CD4-positive, alpha-beta T cell (primary cell): ENCODE results near the gene SLIT1. TPM values are rescaled to one million over a fixed set of nuclear protein-coding genes. Genes with fewer than 3 reads are reported as not detected.

Experiments
- ATAC-seq: fragments of 200-7000 bp; cut with Tn5 transposase; one replicate; pipeline ENCODE4 v1.10.0; 2022; ENCODE audit warnings: mild to moderate bottlenecking; ENCODE audit not compliant: poor library complexity
- CTCF ChIA-PET: fragments of 350-600 bp; sonication (Branson Sonifier 250); formaldehyde crosslinking; loops from one replicate; lab custom pipeline; 2021; ENCODE audit warnings: antibody characterized with exemption, inconsistent platforms; lab: Charles Lee
- POLR2A ChIA-PET: fragments of 350-600 bp; sonication (Branson Sonifier 250); formaldehyde crosslinking; loops from one replicate; lab custom pipeline; 2021; ENCODE audit warnings: antibody characterized with exemption, inconsistent platforms; lab: Charles Lee
- DNase-seq, 14 experiments: peaks; one replicate each; pipeline ENCODE4 v3.0.0-alpha.2; 2013 to 2020; ENCODE audit warnings: mixed read lengths in 2 of 14
- H3K27ac ChIP-seq, 2 donors: one replicate each; pipeline versions ENCODE4 v1.5.1 to v1.7.0; 2013; ENCODE audit warnings: low read length in 2 of 2, low read depth in 1 of 2, mild to moderate bottlenecking in 1 of 2
- H3K27me3 ChIP-seq, 2 experiments: 1 replicate in 1 of 2; 2 replicates in 1 of 2; pipeline versions ENCODE4 v1.6.1 to v1.7.0; 2013; ENCODE audit warnings: low read length in 2 of 2, control low read depth in 1 of 2, mild to moderate bottlenecking in 1 of 2, moderate library complexity in 1 of 2; ENCODE audit not compliant: insufficient read depth in 2 of 2, control insufficient read depth in 1 of 2
- H3K36me3 ChIP-seq: one replicate; pipeline ENCODE4 v1.6.1; 2013; ENCODE audit warnings: low read length, control low read depth; ENCODE audit not compliant: insufficient read depth
- H3K4me1 ChIP-seq: one replicate; pipeline ENCODE4 v1.6.1; 2013; ENCODE audit warnings: low read length, control low read depth; ENCODE audit not compliant: insufficient read depth
- H3K4me3 ChIP-seq: one replicate; pipeline ENCODE4 v1.5.1; 2013; ENCODE audit warnings: mild to moderate bottlenecking, low read length, moderate library complexity
- H3K9me3 ChIP-seq, 2 experiments: 1 replicate in 1 of 2; 2 replicates in 1 of 2; pipeline versions ENCODE4 v1.6.1 to v1.7.0; 2013; ENCODE audit warnings: low read length in 2 of 2, mild to moderate bottlenecking in 2 of 2, control low read depth in 1 of 2, moderate library complexity in 1 of 2; ENCODE audit not compliant: control insufficient read depth in 1 of 2, insufficient read depth in 1 of 2
- H3K27ac Mint-ChIP-seq: one replicate; pipeline ENCODE4 v1.8.0; 2020; ENCODE audit warnings: mixed read lengths
- H3K27me3 Mint-ChIP-seq: one replicate; pipeline ENCODE4 v1.8.0; 2021; ENCODE audit warnings: mixed read lengths
- H3K36me3 Mint-ChIP-seq: one replicate; pipeline ENCODE4 v1.8.0; 2021; ENCODE audit warnings: low read depth, mixed read lengths
- H3K4me1 Mint-ChIP-seq: one replicate; pipeline ENCODE4 v1.8.0; 2021; ENCODE audit warnings: low read depth, mixed read lengths
- H3K4me3 Mint-ChIP-seq: one replicate; pipeline ENCODE4 v1.8.0; 2020; ENCODE audit warnings: mild to moderate bottlenecking, mixed read lengths
- H3K9me3 Mint-ChIP-seq: one replicate; pipeline ENCODE4 v1.8.0; 2020; ENCODE audit warnings: mixed read lengths
- CTCF ChIP-seq: fragments of 200-600 bp; IDR thresholded peaks from one replicate; pipeline ENCODE4 v1.8.0; 2022; ENCODE audit warnings: antibody characterized with exemption, mild to moderate bottlenecking
- intact Hi-C, 2 experiments: fragments of 100-400 bp; cut with DNase I in 1 of 2; cut with micrococcal nuclease in 1 of 2; formaldehyde crosslinking; loops; one replicate each; pipeline versions ENCODE4 v1.15.1 to v1.9.0; 2023 to 2025; cut with DNase I, micrococcal nuclease
- total RNA-seq, 174 experiments: library from RNA in 2 of 174; stranded (reverse) in 2 of 174; gene quantifications; one replicate each; pipeline ENCODE4 v1.2.3 and lab custom pipeline; 2021 to 2026

The SLIT1 gene
- total RNA-seq, 2 experiments from 2014 or later: 0.30 to 0.39 TPM

- ATAC-seq (no peak), DNase-seq (no peak)
- no peaks in the 10 kb centered on the region for H3K9me3 ChIP-seq
- H3K27ac ChIP-seq: no peak overlapping the region
- no peaks in the 10 kb centered on the region for H3K27me3 ChIP-seq
- H3K27ac Mint-ChIP-seq: no peak overlapping the region
- intact Hi-C loops: no loop called here
- H3K9me3 Mint-ChIP-seq: no peaks in the 10 kb centered on the region
- no peaks in the 10 kb centered on the region for H3K36me3 ChIP-seq
- no peaks in the 10 kb centered on the region for H3K4me1 ChIP-seq
- CTCF ChIA-PET: no interaction called here
- no peak overlapping the region for H3K4me3 ChIP-seq
- no peaks in the 10 kb centered on the region for H3K27me3 Mint-ChIP-seq
- H3K4me1 Mint-ChIP-seq: no peaks in the 10 kb centered on the region
- no peak for TF ChIP-seq CTCF
- no peak overlapping the region for H3K4me3 Mint-ChIP-seq
- H3K36me3 Mint-ChIP-seq: no peaks in the 10 kb centered on the region
- POLR2A ChIA-PET: no interaction called here
These were observed 126.5 kb downstream of the SLIT1 start for GRCh38 chr10:97059006-97059871.

GRCh38 chr10:97058521-97058920 is 127.2 kb downstream of the SLIT1 start:
- no peaks in the 10 kb centered on the region for H3K4me1 Mint-ChIP-seq
- H3K4me3 Mint-ChIP-seq: no peak overlapping the region
- no peaks in the 10 kb centered on the region for H3K4me1 ChIP-seq
- no peaks in the 10 kb centered on the region for H3K9me3 ChIP-seq
- no peak for TF ChIP-seq CTCF
- no peaks in the 10 kb centered on the region for H3K9me3 Mint-ChIP-seq
- no peak overlapping the region for H3K27ac Mint-ChIP-seq
- ATAC-seq (no peak), DNase-seq (no peak)
- no peaks in the 10 kb centered on the region for H3K36me3 Mint-ChIP-seq
- H3K4me3 ChIP-seq: no peak overlapping the region
- no peaks in the 10 kb centered on the region for H3K27me3 ChIP-seq
- ChIA-PET CTCF (no interaction called here), POLR2A (no interaction called here)
- intact Hi-C loops: no loop called here
- no peaks in the 10 kb centered on the region for H3K27me3 Mint-ChIP-seq
- no peak overlapping the region for H3K27ac ChIP-seq
- no peaks in the 10 kb centered on the region for H3K36me3 ChIP-seq

- ATAC-seq: no peak
- Histone ChIP-seq H3K9me3 (no peaks in the 10 kb centered on the region), H3K27ac (no peak overlapping the region), H3K27me3 (no peaks in the 10 kb centered on the region), H3K36me3 (no peaks in the 10 kb centered on the region), H3K4me1 (no peaks in the 10 kb centered on the region), H3K4me3 (no peak overlapping the region)
- Mint-ChIP-seq H3K27me3 (no peaks in the 10 kb centered on the region), H3K9me3 (no peaks in the 10 kb centered on the region), H3K4me3 (peak overlapping the region; percentile 30), H3K36me3 (no peaks in the 10 kb centered on the region), H3K4me1 (no peaks in the 10 kb centered on the region), H3K27ac (no peak overlapping the region)
- no peak for DNase-seq
- no peak for TF ChIP-seq CTCF
- intact Hi-C loops: no loop called here
- ChIA-PET POLR2A (no interaction called here), CTCF (no interaction called here)
These were observed 128.1 kb downstream of the SLIT1 start for GRCh38 chr10:97057491-97058235.
